Measurements from ENCODE around the gene VMP1.

Gene VMP1

DNA sequence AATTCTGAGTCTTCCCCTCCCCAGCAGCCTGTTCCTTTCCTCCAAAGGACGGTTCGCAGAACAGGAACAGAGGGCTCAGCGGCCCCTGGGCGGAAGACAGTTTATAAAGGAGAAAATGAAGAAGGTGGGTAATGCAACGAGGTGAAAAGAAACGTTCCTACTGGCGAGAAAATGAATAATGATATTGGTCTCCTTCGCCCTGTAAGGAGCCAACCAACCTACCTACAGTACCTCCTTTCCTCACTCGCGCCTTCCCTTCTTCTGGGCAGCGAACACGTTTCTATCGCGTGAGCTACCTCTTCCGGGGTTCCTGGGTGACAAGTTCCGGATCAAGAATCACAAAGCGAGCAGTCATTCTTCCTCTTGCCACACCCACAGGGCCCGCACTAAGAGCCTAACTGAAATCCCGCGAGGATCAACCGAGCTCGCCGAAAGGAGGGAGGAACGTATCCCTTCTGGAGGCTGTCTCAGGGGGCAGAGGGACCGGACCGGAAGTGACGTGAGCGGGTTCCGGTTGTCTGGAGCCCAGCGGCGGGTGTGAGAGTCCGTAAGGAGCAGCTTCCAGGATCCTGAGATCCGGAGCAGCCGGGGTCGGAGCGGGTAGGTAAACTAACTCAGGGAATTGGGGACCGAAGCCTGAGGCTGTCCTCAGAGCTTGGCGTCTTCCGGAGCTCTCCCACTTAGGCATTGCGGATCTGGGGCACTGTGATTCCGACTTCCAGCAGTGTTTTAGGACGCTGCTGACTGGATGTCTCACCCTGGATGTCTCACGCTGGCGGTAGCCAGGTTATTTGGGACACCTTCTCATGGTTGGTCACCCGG lies at the start of gene VMP1, which contains the start of gene PTRH2:
TSS of gene VMP1 (plus strand) at position 506 of the 822 bp plus-strand sequence. CDS start 23,793 bp downstream, outside the sequence.
TSS of gene PTRH2 (minus strand) at position 282 of the 822 bp plus-strand sequence. CDS start 9,452 bp downstream, outside the sequence.
- H3K27ac ChIP-seq (ENCODE audit: low read length): peak within 1 kb of the TSS; percentile 97
- no peaks in the 10 kb centered on the region for H3K9me3 ChIP-seq (ENCODE audit: control insufficient read depth in 1 of 2, low read length in 2 of 2)
- peaks cover 8 to 33% of the 10 kb centered on the region in 2 donors for H3K4me1 ChIP-seq (ENCODE audit: control insufficient read depth in 1 of 2, insufficient read depth in 2 of 2, low read length in 2 of 2)
- no peaks in the 10 kb centered on the region for H3K27me3 ChIP-seq (ENCODE audit: low read depth, low read length)
- H3K4me3 ChIP-seq (ENCODE audit: low read depth in 1 of 2, low read length in 2 of 2): peak within 1 kb of the TSS; percentile 87 to 97
- peaks cover 0 to 13% of the 10 kb centered on the region in 2 donors for H3K36me3 ChIP-seq (ENCODE audit: control insufficient read depth in 1 of 2, insufficient read depth in 2 of 2, low read length in 2 of 2)

DNA sequence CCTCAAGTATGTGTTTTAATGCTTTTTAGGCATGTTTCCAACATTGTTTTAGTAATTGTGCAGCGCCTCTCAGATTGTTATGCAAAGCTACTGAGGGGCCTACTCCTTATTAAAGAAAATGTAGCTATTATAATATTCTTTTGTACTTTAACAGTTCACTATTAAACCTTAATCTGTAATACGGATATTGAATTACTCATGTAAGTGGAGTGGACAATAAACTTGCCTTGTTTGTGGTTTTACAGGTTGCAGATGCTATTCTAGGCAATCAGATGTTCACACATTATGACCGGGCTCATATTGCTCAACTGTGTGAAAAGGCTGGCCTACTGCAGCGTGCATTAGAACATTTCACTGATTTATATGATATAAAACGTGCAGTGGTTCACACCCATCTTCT lies 41.2 kb upstream of the VMP1 start:
- Histone ChIP-seq H3K4me1 (ENCODE audit: control insufficient read depth in 1 of 2, insufficient read depth in 2 of 2, low read length in 2 of 2) (peaks cover 0 to 13% of the 10 kb centered on the region in 2 donors), H3K36me3 (ENCODE audit: control insufficient read depth in 1 of 2, insufficient read depth in 2 of 2, low read length in 2 of 2) (peaks cover 71 to 82% of the 10 kb centered on the region in 2 donors), H3K27me3 (ENCODE audit: low read depth, low read length) (no peaks in the 10 kb centered on the region), H3K27ac (ENCODE audit: low read length) (no peak overlapping the region), H3K4me3 (ENCODE audit: low read depth in 1 of 2, low read length in 2 of 2) (no peak overlapping the region), H3K9me3 (ENCODE audit: control insufficient read depth in 1 of 2, low read length in 2 of 2) (no peaks in the 10 kb centered on the region)

DNA sequence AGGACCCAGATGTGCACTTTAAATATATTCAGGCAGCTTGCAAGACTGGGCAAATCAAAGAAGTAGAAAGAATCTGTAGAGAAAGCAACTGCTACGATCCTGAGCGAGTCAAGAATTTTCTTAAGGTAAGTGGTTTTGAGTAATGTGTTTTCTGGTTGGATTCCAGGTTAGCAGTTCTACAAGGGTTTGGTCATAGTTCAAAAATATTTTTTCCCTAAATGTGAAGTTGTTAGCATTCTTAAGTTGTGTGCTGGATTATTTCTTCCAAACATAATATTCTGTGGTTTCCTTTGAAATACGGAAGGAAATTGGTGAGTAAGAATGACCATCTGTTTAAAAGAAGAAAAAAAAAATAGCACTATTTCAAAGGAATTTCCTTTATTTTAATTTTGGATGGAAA lies 38.6 kb upstream of the VMP1 start:
- peaks cover 57 to 66% of the 10 kb centered on the region in 2 donors for H3K36me3 ChIP-seq (ENCODE audit: control insufficient read depth in 1 of 2, insufficient read depth in 2 of 2, low read length in 2 of 2)
- H3K27ac ChIP-seq (ENCODE audit: low read length): peak overlapping the region; percentile 63
- H3K4me3 ChIP-seq (ENCODE audit: low read depth in 1 of 2, low read length in 2 of 2): no peak overlapping the region

DNA sequence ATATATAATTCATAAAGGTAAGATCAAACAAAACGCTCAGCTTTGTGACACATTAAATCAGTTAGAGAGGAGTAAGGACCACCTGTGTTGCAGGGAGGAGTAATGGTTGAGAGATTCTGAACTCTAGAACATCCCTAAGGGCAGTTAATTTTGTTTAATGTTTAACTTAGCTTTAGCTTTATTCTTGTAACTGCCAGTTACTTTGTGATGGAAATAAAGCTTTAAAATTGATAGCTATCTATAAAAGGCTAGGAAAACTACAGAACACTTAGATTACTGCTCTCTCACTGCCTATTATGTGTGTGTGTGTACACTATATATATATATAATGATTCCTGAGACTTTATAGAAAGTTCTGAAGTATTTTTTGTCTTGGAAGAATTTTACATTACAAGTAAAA lies 38.0 kb upstream of the VMP1 start:
- peaks cover 57 to 70% of the 10 kb centered on the region in 2 donors for H3K36me3 ChIP-seq (ENCODE audit: control insufficient read depth in 1 of 2, insufficient read depth in 2 of 2, low read length in 2 of 2)

More for the DNA sequence above, 38.6 kb upstream of the VMP1 start:
- Histone ChIP-seq H3K9me3 (ENCODE audit: control insufficient read depth in 1 of 2, low read length in 2 of 2) (no peaks in the 10 kb centered on the region), H3K4me1 (ENCODE audit: control insufficient read depth in 1 of 2, insufficient read depth in 2 of 2, low read length in 2 of 2) (peaks cover 4 to 13% of the 10 kb centered on the region in 2 donors), H3K27me3 (ENCODE audit: low read depth, low read length) (no peaks in the 10 kb centered on the region)

DNA sequence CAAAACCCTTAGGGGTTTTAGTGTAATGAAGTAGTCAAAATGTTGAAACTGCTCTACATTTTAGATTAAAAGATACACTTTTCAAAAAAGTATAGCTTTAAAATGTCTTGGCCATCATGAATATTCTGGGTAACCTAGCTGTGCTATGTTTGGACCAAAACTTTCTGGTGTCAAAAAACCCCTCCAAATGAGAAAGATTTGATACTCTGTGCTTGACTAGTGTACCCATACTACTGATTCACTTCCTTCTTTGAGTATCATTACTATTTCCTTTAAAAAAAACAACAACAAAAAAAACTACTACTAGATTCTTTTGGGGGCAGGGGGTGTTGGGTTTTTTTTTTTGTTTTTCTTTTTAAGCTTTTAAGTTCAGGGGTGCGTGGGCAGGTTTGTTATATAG lies 37.5 kb upstream of the VMP1 start:
- Histone ChIP-seq H3K36me3 (ENCODE audit: control insufficient read depth in 1 of 2, insufficient read depth in 2 of 2, low read length in 2 of 2) (peaks cover 57 to 75% of the 10 kb centered on the region in 2 donors), H3K27ac (ENCODE audit: low read length) (no peak overlapping the region), H3K27me3 (ENCODE audit: low read depth, low read length) (no peaks in the 10 kb centered on the region), H3K4me1 (ENCODE audit: control insufficient read depth in 1 of 2, insufficient read depth in 2 of 2, low read length in 2 of 2) (peaks cover 4 to 13% of the 10 kb centered on the region in 2 donors), H3K4me3 (ENCODE audit: low read depth in 1 of 2, low read length in 2 of 2) (no peak overlapping the region), H3K9me3 (ENCODE audit: control insufficient read depth in 1 of 2, low read length in 2 of 2) (no peaks in the 10 kb centered on the region)

More for the DNA sequence above, 38.0 kb upstream of the VMP1 start:
- peaks cover 4 to 13% of the 10 kb centered on the region in 2 donors for H3K4me1 ChIP-seq (ENCODE audit: control insufficient read depth in 1 of 2, insufficient read depth in 2 of 2, low read length in 2 of 2)
- H3K9me3 ChIP-seq (ENCODE audit: control insufficient read depth in 1 of 2, low read length in 2 of 2): no peaks in the 10 kb centered on the region
- H3K27me3 ChIP-seq (ENCODE audit: low read depth, low read length): no peaks in the 10 kb centered on the region
- peak overlapping the region; percentile 63 for H3K27ac ChIP-seq (ENCODE audit: low read length)
- H3K4me3 ChIP-seq (ENCODE audit: low read depth in 1 of 2, low read length in 2 of 2): no peak overlapping the region

DNA sequence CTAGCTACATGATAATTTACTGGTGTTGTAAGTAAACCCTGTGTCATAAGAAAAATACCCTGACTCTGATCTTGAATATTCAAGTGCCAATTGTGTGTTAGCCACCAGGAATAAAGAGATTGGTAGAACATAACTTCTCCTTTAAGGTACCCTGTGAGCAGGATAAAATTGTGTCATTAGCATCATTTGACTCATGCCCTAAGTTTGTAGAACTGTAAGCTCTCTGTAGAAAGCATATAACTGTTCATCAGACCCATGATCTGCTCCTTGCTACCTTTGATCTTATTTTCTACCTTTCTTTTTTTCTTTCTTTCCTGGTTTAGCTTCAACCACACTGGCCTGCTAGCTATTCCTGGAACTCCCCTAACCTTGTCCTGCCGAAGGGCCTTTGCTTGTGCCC lies 36.1 kb upstream of the VMP1 start:
- Histone ChIP-seq H3K36me3 (ENCODE audit: control insufficient read depth in 1 of 2, insufficient read depth in 2 of 2, low read length in 2 of 2) (peaks cover 52 to 78% of the 10 kb centered on the region in 2 donors), H3K27me3 (ENCODE audit: low read depth, low read length) (no peaks in the 10 kb centered on the region), H3K9me3 (ENCODE audit: control insufficient read depth in 1 of 2, low read length in 2 of 2) (no peaks in the 10 kb centered on the region), H3K27ac (ENCODE audit: low read length) (no peak overlapping the region), H3K4me3 (ENCODE audit: low read depth in 1 of 2, low read length in 2 of 2) (no peak overlapping the region), H3K4me1 (ENCODE audit: control insufficient read depth in 1 of 2, insufficient read depth in 2 of 2, low read length in 2 of 2) (peaks cover 4 to 13% of the 10 kb centered on the region in 2 donors)

DNA sequence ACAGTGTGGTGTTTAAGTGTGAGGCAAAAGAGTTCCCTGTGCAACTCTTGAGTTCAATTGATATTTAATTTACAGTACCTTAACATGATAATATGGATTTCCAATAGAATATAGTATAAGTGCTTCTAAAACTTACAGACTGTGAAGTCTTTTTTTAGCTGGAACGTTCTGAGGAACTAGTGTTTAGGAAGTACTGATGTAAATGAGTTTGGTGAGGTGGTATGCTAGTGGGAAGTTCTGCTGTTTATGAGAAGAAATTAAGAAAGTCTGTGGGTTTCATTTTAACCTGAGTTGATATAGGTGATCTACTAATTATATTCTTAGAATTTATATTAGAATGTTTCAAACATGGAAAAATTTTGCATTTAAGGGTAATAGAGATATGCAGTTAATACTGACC lies 32.2 kb upstream of the VMP1 start:
- H3K4me3 ChIP-seq (ENCODE audit: low read depth in 1 of 2, low read length in 2 of 2): no peak overlapping the region
- peaks cover 53 to 77% of the 10 kb centered on the region in 2 donors for H3K36me3 ChIP-seq (ENCODE audit: control insufficient read depth in 1 of 2, insufficient read depth in 2 of 2, low read length in 2 of 2)
- peaks cover 0 to 4% of the 10 kb centered on the region in 2 donors for H3K4me1 ChIP-seq (ENCODE audit: control insufficient read depth in 1 of 2, insufficient read depth in 2 of 2, low read length in 2 of 2)
- H3K27me3 ChIP-seq (ENCODE audit: low read depth, low read length): no peaks in the 10 kb centered on the region
- no peak overlapping the region for H3K27ac ChIP-seq (ENCODE audit: low read length)
- H3K9me3 ChIP-seq (ENCODE audit: control insufficient read depth in 1 of 2, low read length in 2 of 2): no peaks in the 10 kb centered on the region

DNA sequence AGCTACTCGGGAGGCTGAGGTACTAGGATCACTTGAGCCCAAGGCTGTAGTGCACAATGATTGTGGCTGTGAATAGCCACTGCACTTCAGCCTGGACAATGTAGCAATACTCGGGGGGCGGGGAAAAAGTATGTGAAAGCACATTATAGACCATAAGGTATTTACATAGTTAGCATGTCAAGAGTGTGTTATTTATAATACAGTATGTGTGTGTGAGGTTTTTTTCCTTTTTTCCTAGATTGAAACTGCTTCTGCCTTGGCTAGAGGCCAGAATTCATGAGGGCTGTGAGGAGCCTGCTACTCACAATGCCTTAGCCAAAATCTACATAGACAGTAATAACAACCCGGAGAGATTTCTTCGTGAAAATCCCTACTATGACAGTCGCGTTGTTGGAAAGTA lies 30.7 kb upstream of the VMP1 start:
- H3K27ac ChIP-seq (ENCODE audit: low read length): no peak overlapping the region
- peaks cover 61 to 78% of the 10 kb centered on the region in 2 donors for H3K36me3 ChIP-seq (ENCODE audit: control insufficient read depth in 1 of 2, insufficient read depth in 2 of 2, low read length in 2 of 2)

DNA sequence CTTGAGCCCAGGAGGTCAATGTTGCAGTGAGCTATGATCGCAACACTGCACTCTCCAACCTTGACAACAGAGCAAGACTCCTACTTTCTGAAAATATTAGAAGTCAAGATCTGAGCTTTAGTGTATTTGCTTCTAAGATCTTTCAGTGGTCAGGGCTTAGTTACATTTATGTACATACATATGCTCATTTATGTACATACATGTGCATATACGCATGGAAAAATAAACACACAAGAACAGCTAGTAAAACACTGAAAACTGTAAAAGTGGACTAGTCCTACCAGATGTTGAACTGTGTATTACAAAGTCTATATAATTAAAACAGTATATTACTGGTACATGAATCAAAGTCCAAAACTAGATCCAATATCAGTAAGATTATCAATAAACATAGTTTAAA lies 28.5 kb upstream of the VMP1 start:
- no peak overlapping the region for H3K27ac ChIP-seq (ENCODE audit: low read length)
- peaks cover 81 to 85% of the 10 kb centered on the region in 2 donors for H3K36me3 ChIP-seq (ENCODE audit: control insufficient read depth in 1 of 2, insufficient read depth in 2 of 2, low read length in 2 of 2)
- no peaks in the 10 kb centered on the region for H3K27me3 ChIP-seq (ENCODE audit: low read depth, low read length)
- no peaks in the 10 kb centered on the region for H3K4me1 ChIP-seq (ENCODE audit: control insufficient read depth in 1 of 2, insufficient read depth in 2 of 2, low read length in 2 of 2)
- H3K9me3 ChIP-seq (ENCODE audit: control insufficient read depth in 1 of 2, low read length in 2 of 2): no peaks in the 10 kb centered on the region
- H3K4me3 ChIP-seq (ENCODE audit: low read depth in 1 of 2, low read length in 2 of 2): no peak overlapping the region

More for the DNA sequence above, 30.7 kb upstream of the VMP1 start:
- H3K4me1 ChIP-seq (ENCODE audit: control insufficient read depth in 1 of 2, insufficient read depth in 2 of 2, low read length in 2 of 2): peaks cover 0 to 1% of the 10 kb centered on the region in 2 donors
- no peak overlapping the region for H3K4me3 ChIP-seq (ENCODE audit: low read depth in 1 of 2, low read length in 2 of 2)
- no peaks in the 10 kb centered on the region for H3K27me3 ChIP-seq (ENCODE audit: low read depth, low read length)
- H3K9me3 ChIP-seq (ENCODE audit: control insufficient read depth in 1 of 2, low read length in 2 of 2): no peaks in the 10 kb centered on the region

DNA sequence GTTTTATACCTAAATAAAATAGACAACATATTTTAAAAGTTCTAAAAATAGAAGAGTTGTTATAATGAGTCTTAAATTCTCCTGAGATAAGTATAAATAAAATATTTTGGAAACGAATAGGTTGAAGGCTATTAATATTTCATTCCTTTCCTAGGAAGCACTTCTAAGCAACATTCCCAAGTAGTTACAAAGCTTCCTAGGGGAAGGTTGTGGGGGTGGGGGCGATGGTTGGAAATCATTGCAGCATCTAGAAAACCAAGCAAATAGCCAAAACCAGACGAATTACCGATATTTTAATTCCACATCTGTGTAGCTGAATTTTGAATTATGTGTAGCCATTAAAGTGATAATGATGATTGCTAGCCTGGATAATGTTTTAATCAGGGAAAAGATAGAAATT lies 27.1 kb upstream of the VMP1 start:
- no peak overlapping the region for H3K27ac ChIP-seq (ENCODE audit: low read length)
- H3K27me3 ChIP-seq (ENCODE audit: low read depth, low read length): no peaks in the 10 kb centered on the region
- H3K4me1 ChIP-seq (ENCODE audit: control insufficient read depth in 1 of 2, insufficient read depth in 2 of 2, low read length in 2 of 2): no peaks in the 10 kb centered on the region
- H3K9me3 ChIP-seq (ENCODE audit: control insufficient read depth in 1 of 2, low read length in 2 of 2): no peaks in the 10 kb centered on the region
- no peak overlapping the region for H3K4me3 ChIP-seq (ENCODE audit: low read depth in 1 of 2, low read length in 2 of 2)
- H3K36me3 ChIP-seq (ENCODE audit: control insufficient read depth in 1 of 2, insufficient read depth in 2 of 2, low read length in 2 of 2): peaks cover 79 to 85% of the 10 kb centered on the region in 2 donors

DNA sequence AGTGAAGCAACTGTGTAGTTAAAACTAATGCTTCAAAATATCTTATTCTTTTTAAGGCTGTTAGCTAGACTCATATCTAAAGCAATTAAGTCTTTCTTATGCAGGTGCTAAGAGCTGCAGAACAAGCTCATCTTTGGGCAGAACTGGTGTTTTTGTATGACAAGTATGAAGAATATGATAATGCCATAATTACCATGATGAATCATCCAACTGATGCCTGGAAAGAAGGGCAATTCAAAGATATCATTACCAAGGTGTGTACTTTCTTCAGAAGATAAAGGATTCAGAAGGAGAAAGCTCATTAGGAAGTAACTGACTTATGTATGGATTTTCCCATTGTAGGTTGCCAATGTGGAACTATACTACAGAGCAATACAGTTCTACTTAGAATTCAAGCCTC lies 24.2 kb upstream of the VMP1 start:
- Histone ChIP-seq H3K4me1 (ENCODE audit: control insufficient read depth in 1 of 2, insufficient read depth in 2 of 2, low read length in 2 of 2) (no peaks in the 10 kb centered on the region), H3K36me3 (ENCODE audit: control insufficient read depth in 1 of 2, insufficient read depth in 2 of 2, low read length in 2 of 2) (peaks cover 83 to 88% of the 10 kb centered on the region in 2 donors), H3K27me3 (ENCODE audit: low read depth, low read length) (no peaks in the 10 kb centered on the region), H3K4me3 (ENCODE audit: low read depth in 1 of 2, low read length in 2 of 2) (no peak overlapping the region), H3K9me3 (ENCODE audit: control insufficient read depth in 1 of 2, low read length in 2 of 2) (no peaks in the 10 kb centered on the region), H3K27ac (ENCODE audit: low read length) (no peak overlapping the region)
